ENCODE measurements around the gene VPS54.

- TF ChIP-seq GATA3 (IDR thresholded peaks at IDR 0.05; ENCODE audit: low read depth, low read length) (no peak), GATA2 (IDR thresholded peaks at IDR 0.05; ENCODE audit: low read depth, low read length) (no peak)
Observed at GRCh38 chr2:63874204-63875130, 144.8 kb downstream of the VPS54 start.
